D721Med (cell line): ENCODE measurements around the gene ATIC.

ENCODE experiments used
- DNase-seq: peaks from one replicate; pipeline ENCODE4 v3.0.0; 2011; ENCODE audit warnings: low spot score; ENCODE audit not compliant: insufficient read length
- FAIRE-seq: peaks from 2 replicates; lab custom pipeline; 2011; peaks lifted over from hg19 to GRCh38; lab: Jason Lieb, UNC
- CTCF ChIP-seq: IDR thresholded peaks from 2 replicates; pipeline ENCODE4 v1.5.1; 2012; ENCODE audit warnings: mild to moderate bottlenecking, control low read depth; ENCODE audit not compliant: insufficient read depth; ENCODE audit errors: missing control alignments

Gene ATIC

GRCh38 chr2:215396595-215397313, 84.9 kb downstream of the ATIC start:
- DNase-seq = no peak
- no peak for FAIRE-seq

GRCh38 chr2:215397632-215398341, 85.9 kb downstream of the ATIC start:
- DNase-seq (no peak), FAIRE-seq (no peak)
- no peak for TF ChIP-seq CTCF

More at GRCh38 chr2:215396595-215397313, 84.9 kb downstream of the ATIC start:
- no peak for TF ChIP-seq CTCF

GRCh38 chr2:215399067-215399716, 87.3 kb downstream of the ATIC start:
- TF ChIP-seq CTCF = no peak
- FAIRE-seq (no peak), DNase-seq (no peak)
